WI38 (cell line): ENCODE measurements around the gene SRP54.
"Not testable (repeated sequence)": the region's sequence is repeated elsewhere in the genome, so short reads cannot be mapped to it uniquely, and the experiment has no call there.

Source experiments
- H3K4me3 ChIP-seq: 2 replicates; pipeline ENCODE4 v1.5.1; 2011; ENCODE audit warnings: low read depth, mild to moderate bottlenecking, control low read depth, low read length
- TF ChIP-seq, protein P1 (sequence below): IDR thresholded peaks from 2 replicates; pipeline ENCODE4 v1.5.1; 2012; ENCODE audit warnings: low read depth, mild to moderate bottlenecking, control low read depth, low read length

SRP54 gene

DNA sequence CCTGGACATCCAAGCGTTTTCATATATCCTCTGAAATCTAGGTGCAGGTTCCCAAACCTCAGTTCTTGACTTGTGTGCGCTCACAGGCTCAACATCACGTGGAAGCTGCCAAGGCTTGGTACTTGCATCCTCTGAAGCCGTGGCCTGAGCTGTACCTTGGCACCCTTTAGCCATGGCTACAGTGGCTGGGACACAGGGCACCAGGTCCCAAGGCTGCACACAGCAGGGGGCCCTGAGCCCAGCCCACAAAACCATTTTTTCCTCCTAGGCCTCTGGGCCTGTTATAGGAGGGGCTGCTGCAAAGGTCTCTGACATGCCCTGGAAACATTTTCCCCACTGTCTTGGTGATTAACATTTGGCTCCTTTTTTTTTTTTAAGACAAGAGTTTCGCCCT, 51.6 kb downstream of the SRP54 start:
- H3K4me3 ChIP-seq, result no peak overlapping the region
- TF ChIP-seq, protein P1, sequence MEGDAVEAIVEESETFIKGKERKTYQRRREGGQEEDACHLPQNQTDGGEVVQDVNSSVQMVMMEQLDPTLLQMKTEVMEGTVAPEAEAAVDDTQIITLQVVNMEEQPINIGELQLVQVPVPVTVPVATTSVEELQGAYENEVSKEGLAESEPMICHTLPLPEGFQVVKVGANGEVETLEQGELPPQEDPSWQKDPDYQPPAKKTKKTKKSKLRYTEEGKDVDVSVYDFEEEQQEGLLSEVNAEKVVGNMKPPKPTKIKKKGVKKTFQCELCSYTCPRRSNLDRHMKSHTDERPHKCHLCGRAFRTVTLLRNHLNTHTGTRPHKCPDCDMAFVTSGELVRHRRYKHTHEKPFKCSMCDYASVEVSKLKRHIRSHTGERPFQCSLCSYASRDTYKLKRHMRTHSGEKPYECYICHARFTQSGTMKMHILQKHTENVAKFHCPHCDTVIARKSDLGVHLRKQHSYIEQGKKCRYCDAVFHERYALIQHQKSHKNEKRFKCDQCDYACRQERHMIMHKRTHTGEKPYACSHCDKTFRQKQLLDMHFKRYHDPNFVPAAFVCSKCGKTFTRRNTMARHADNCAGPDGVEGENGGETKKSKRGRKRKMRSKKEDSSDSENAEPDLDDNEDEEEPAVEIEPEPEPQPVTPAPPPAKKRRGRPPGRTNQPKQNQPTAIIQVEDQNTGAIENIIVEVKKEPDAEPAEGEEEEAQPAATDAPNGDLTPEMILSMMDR, result no peak

DNA sequence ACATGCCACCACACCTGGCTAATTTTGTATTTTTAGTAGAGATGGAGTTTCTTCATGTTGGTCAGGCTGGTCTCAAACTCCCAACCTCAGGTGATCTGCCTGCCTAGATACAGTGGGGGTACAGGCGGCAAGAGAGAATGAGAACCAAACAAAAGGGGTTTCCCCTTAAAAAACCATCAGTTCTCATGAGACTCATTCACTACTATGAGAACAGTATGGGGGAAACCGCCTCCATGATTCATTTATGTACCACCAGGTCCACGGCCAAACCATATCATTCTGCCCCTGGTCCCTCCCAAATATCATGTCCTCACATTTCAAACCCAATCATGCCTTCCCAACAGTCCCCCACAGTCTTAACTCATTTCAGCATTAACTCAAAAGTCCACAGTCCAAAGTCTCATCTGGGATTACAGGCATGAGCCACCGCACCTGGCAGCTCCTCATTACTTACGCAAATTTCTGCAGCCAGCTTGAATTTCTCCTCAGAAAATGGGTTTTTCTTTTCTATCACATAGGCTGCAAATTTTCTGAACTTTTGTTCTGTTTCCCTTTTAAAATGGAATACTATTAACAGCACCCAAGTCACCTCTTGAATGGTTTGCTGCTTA, 52.3 kb downstream of the SRP54 start:
- H3K4me3 ChIP-seq, result not testable (repeated sequence)

- not testable (repeated sequence) for H3K4me3 ChIP-seq
Measured at GRCh38 chr14:35038312-35038711, 55.5 kb downstream of the SRP54 start.

- TF ChIP-seq, protein P1, result no peak
- H3K4me3 ChIP-seq, result no peak overlapping the region
Measured at GRCh38 chr14:35042632-35043031, 59.8 kb downstream of the SRP54 start.

- no peak overlapping the region for H3K4me3 ChIP-seq
- TF ChIP-seq, protein P1, result no peak
Measured at GRCh38 chr14:35043046-35043445, 60.3 kb downstream of the SRP54 start.

DNA sequence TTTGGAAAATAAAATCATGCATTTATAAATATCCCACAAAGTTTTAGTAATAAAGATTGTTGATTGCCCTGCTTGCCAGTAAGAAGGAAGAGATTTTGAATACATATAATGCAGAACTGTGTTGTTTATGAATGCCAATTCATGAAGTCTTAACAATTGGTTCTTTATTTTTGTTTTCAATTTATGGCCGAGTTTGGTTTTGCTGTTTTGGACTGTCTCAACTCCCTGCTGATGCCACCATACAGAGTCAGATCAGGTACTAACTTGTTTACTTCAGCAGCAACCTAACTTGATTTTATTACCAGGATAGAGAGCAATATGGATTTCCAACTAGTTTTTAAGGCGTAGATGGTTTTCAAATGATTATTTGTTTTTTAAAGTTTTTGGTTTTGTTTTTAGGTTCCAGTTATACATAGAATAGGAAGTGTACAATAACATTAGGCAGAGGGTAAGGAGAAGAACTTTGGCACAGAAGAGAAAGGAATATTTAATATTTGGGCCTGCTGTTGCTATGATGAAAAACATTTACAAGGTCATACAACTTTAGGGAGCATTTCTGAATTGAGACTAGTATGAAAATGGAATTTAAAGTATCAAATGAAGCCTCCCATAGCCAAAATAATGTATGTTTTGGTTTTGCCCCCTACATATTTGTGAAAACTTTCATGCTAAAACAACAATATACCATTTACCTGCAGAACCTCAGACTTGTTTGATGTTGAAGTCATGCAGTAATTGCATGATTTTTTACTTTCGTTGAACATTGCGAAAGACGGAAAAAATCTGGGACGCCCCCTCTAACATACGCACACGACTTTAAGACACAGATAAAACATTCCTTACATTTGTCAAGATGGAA, 62.4 kb downstream of the SRP54 start:
- peak overlapping the region; percentile 96 for H3K4me3 ChIP-seq
- TF ChIP-seq, protein P1, result no peak

DNA sequence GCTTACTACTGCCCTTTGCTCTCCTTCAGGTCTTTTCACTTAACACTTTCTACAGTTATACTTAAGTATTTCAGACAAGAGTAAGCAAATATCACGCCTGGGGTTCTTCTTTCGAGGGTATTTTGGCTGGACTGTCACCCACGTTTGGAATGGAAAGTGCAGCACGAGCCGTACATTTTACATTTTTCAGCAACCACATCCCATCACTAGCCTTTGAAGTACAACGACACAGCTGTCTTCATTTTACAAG, 62.9 kb downstream of the SRP54 start:
- peak overlapping the region; percentile 96 for H3K4me3 ChIP-seq
- TF ChIP-seq, protein P1, result no peak

- H3K4me3 ChIP-seq, result peak within 1 kb of the TSS; percentile 96
- TF ChIP-seq, protein P1, result no peak
Measured at GRCh38 chr14:35046048-35046750, 63.4 kb downstream of the SRP54 start, which contains the start of gene FAM177A1. Gene FAM177A1, plus strand, starts transcription at chr14:35046272. Its CDS starts 192 bp downstream, at chr14:35046464.
